Amygdala (tissue), 56 donors: ENCODE measurements around the gene HSD17B1.
A peak's percentile ranks its signal among the peaks of the same experiment; 100 is the strongest.
"Not testable (repeated sequence)": the region's sequence is repeated elsewhere in the genome, so short reads cannot be mapped to it uniquely, and the experiment has no call there.

Experiments
- DNase-seq, 56 donors: peaks; one replicate each; lab custom pipeline; 2025; lab: John Stamatoyannopoulos, UW

The HSD17B1 gene

GRCh38 chr17:42545755-42546505, 6.8 kb upstream of the HSD17B1 start:
- not testable (repeated sequence) for DNase-seq

GRCh38 chr17:42547001-42547461, 5.7 kb upstream of the HSD17B1 start:
- no peak for DNase-seq

- DNase-seq: no peak
These were observed 5.0 kb upstream of the HSD17B1 start for GRCh38 chr17:42547698-42548069.

GRCh38 chr17:42548070-42548837, 4.5 kb upstream of the HSD17B1 start:
- DNase-seq: no peak

- no peak for DNase-seq
These were observed 3.5 kb upstream of the HSD17B1 start for GRCh38 chr17:42548993-42549755.

GRCh38 chr17:42553161-42553818, 567 bp downstream of the HSD17B1 start:
- DNase-seq: no peak

GRCh38 chr17:42553866-42554249, 1.1 kb downstream of the HSD17B1 start:
- DNase-seq: peak in 1 of 56 donors; percentile 26

GRCh38 chr17:42554250-42555121, 1.8 kb downstream of the HSD17B1 start:
- peak in 51 of 56 donors; percentile 38 to 88 (median 73) for DNase-seq

GRCh38 chr17:42555122-42555622, 2.4 kb downstream of the HSD17B1 start:
- no peak for DNase-seq

- DNase-seq: not testable (repeated sequence)
These were observed 3.4 kb downstream of the HSD17B1 start for GRCh38 chr17:42555961-42556617.

- DNase-seq: no peak
These were observed 6.4 kb downstream of the HSD17B1 start for GRCh38 chr17:42559075-42559474.

GRCh38 chr17:42560246-42560645, 7.5 kb downstream of the HSD17B1 start:
- DNase-seq: no peak

- peak; percentile 47 to 95 (median 88) for DNase-seq
These were observed 9.2 kb downstream of the HSD17B1 start, which contains the start of gene COASY for GRCh38 chr17:42561897-42562387. Gene COASY (plus strand): TSS chr17:42562148. CDS start chr17:42562623, 475 bp downstream.

- peak in 3 of 56 donors; percentile 13 to 58 (median 35) for DNase-seq
These were observed 9.8 kb downstream of the HSD17B1 start for GRCh38 chr17:42562388-42563142.

GRCh38 chr17:42563143-42563509, 10.4 kb downstream of the HSD17B1 start:
- no peak for DNase-seq

- DNase-seq: no peak
These were observed 10.8 kb downstream of the HSD17B1 start for GRCh38 chr17:42563543-42563942.

- DNase-seq: no peak
These were observed 11.2 kb downstream of the HSD17B1 start for GRCh38 chr17:42563950-42564349.
